Motor neuron (in vitro differentiated cells): Measurements from ENCODE around the gene C19orf85. TPM values are rescaled to one million over a fixed set of nuclear protein-coding genes. Genes with fewer than 3 reads are reported as not detected.

Source experiments
- ATAC-seq, 8 experiments: fragments of 200-7000 bp; cut with Tn5 transposase; replicated peaks in 6 of 8; 2 replicates each; pipeline ENCODE4 v1.8.0; 2021; ENCODE audit warnings: mild to moderate bottlenecking in 8 of 8, moderate library complexity in 8 of 8
- H3K27ac ChIP-seq, 2 donors: fragments of 250-450 bp; sonication (Bioruptor Pico); 2 replicates each; pipeline ENCODE4 v1.9.0; 2021; ENCODE audit warnings: antibody characterized with exemption in 2 of 2, mild to moderate bottlenecking in 2 of 2, moderate library complexity in 1 of 2
- H3K4me1 ChIP-seq, 2 donors: fragments of 250-450 bp; sonication (Bioruptor Pico); replicated peaks in 1 of 2; 2 replicates each; pipeline ENCODE4 v1.6.1; 2021; ENCODE audit warnings: antibody characterized with exemption in 2 of 2, mild to moderate bottlenecking in 2 of 2, moderate library complexity in 1 of 2
- H3K4me3 ChIP-seq, 5 donors: fragments of 250-450 bp; sonication (Bioruptor Pico); 2 replicates each; pipeline ENCODE4 v1.9.0; 2021; ENCODE audit warnings: antibody characterized with exemption in 5 of 5, mild to moderate bottlenecking in 5 of 5, moderate library complexity in 4 of 5
- WGBS, 10 experiments: fragments of 450-650 bp; shearing (Covaris generic); methylation state at CpG; one replicate each; pipeline ENCODE4 v1.0.0; 2022; 5-methylcytosine and 5-hydroxymethylcytosine counted together
- in situ Hi-C, 9 experiments: fragments of 400-800 bp; cut with MboI; loops; one replicate each; pipeline ENCODE4 v1.15.0; 2021; ENCODE audit warnings: low sequenced_read_pairs in 9 of 9, low pct_unique_long_range_greater_than_20kb in 2 of 9; ENCODE audit not compliant: unreplicated experiment in 9 of 9
- total RNA-seq, 8 experiments: library from RNA; unstranded; fragments of 300-600 nt; gene quantifications; 2 replicates each; pipeline versions ENCODE4 v1.2.3 to v1.2.4, GENCODE V29; 2022

The C19orf85 gene
- total RNA-seq, 8 experiments from 2014 or later, result 0.05 to 1.3 (median 0.72) TPM; not detected in 1

DNA sequence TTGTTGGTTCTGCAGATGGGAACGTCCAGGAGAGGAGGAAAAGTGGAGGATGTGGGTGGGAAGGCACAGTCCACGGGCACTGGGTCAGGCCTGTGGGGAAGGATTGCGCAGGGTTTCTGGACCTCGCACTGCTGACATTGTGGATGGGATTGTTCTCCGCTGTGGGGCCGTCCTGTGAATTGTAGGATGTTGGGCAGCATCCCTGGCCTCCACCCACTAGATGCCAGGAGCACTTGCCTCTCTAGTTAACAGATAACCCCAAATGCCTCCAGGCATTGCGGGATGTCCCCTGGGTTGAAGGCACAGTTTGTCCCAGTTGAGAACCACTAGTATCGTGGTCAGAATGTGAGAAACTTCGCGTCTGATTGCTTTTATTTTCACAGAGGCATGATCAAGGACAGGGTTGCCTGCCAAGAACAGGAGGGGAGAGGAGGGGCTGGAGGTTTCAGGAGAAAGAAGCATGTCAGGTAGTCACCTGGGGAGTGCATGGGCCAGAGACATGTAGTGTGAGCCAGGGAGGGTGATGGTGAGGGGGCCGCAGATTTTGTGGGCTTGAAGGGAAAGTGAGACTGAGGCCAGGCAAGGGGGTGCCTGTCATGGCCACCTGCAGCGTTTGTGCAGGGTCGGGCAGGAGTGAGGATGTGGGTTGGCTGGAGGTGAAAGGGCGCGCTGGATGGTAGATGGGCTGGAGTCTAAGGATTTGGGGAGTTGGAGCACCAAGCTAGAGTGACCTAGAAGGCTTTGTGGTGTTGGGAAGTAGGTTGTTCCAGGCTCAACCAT, 15.1 kb upstream of the C19orf85 start:
- 56 to 100% (median 80%) methylated on average over 1 to 5 of the region's 15 CpGs; no CpG with 5 or more reads in 1 of the 10 experiments for WGBS, 10 experiments
- Histone ChIP-seq H3K4me1 (peaks cover 26 to 31% of the 10 kb centered on the region in 2 donors), H3K4me3 (no peak overlapping the region), H3K27ac (no peak overlapping the region)
- in situ Hi-C loops, result loop anchor here in 1 of 9 experiments (25.0 kb wide), 1 partner anchor 342 kb away; the partner anchor contains the start of gene TNNT1
- ATAC-seq, result no peak

DNA sequence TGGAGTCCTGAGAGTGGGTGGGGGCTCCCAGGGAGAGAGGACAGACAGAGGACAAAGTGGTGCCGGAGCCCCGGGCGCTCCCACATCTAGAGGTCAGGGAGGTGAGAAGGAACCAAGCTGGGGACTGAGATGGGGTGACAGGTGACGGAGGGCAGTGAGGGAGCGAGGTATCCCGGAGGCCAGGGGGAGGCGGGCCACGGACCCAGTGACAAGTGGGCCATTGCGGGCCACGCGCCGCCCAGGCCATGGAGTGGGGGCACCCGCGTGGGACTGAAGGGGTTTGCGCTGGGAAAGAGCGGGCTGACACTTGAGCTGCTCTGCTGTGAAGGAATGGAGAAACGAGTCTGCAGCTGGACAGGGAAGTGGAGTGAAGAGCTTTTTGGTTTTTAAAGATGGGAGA, 14.5 kb upstream of the C19orf85 start:
- Histone ChIP-seq H3K4me3 (no peak overlapping the region), H3K27ac (no peak overlapping the region), H3K4me1 (peaks cover 21 to 25% of the 10 kb centered on the region in 2 donors)
- no peak for ATAC-seq
- in situ Hi-C loops, result loop anchor here in 1 of 9 experiments (25.0 kb wide), 1 partner anchor 342 kb away; the partner anchor contains the start of gene TNNT1
- 60 to 93% (median 77%) methylated on average over 2 to 8 of the region's 17 CpGs; no CpG with 5 or more reads in 5 of the 10 experiments for WGBS, 10 experiments

DNA sequence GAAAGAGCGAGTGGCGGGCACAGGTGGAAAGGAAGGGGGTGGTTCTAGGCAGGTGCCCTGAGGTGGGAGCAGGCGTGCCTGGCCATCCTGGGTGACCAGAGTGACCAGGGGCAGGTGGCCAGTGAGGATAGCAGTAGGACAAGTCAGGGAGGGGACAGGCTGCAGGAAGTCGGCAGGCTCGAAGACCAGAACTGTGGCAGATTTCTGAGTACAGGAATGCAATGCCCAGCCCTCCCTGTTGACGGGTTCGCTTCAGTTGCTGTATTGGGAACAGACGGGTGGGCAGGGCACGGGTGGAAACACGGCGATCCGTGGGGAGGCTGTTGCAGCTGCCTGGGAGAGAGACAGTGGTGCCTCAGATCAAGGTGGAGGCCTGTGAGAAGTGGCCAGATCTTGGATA, 13.8 kb upstream of the C19orf85 start:
- ATAC-seq, result no peak
- in situ Hi-C loops, result loop anchor here in 1 of 9 experiments (25.0 kb wide), 1 partner anchor 341 kb away; the partner anchor contains the start of gene TNNT1

DNA sequence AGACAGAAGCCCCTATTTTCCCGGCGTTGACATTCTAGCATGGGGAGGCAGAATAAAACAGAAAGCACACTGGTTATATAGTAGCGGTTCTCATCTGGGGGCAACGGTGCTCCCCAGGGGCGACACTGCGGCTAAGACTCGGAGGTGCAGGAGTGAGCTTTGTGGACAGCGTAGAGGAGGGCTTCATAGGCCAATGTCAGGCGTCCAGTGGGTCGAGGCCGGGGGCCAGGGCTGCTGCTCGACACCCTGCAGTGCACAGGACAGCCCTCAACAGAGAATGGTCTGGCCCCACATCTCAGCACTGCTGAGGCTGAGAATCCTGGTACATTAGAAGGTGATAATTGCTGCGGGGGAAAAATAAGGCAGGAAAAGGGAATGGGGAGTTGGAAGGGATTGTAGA, 13.4 kb upstream of the C19orf85 start:
- no peak for ATAC-seq
- no peak overlapping the region for H3K27ac ChIP-seq
- WGBS, 10 experiments, result 58 to 100% (median 82%) methylated on average over 1 to 8 of the region's 13 CpGs; no CpG with 5 or more reads in 2 of the 10 experiments
- peaks cover 20 to 24% of the 10 kb centered on the region in 2 donors for H3K4me1 ChIP-seq
- in situ Hi-C loops, result loop anchor here in 1 of 9 experiments (25.0 kb wide), 1 partner anchor 341 kb away; the partner anchor contains the start of gene TNNT1
- peak overlapping the region in 1 of 5 donors; percentile 58 for H3K4me3 ChIP-seq

More for the DNA sequence above, 13.8 kb upstream of the C19orf85 start:
- WGBS, 10 experiments, result 83 to 100% (median 93%) methylated on average over 2 to 9 of the region's 12 CpGs; no CpG with 5 or more reads in 6 of the 10 experiments
- no peak overlapping the region for H3K4me3 ChIP-seq
- H3K4me1 ChIP-seq, result peaks cover 19 to 22% of the 10 kb centered on the region in 2 donors
- H3K27ac ChIP-seq, result no peak overlapping the region

DNA sequence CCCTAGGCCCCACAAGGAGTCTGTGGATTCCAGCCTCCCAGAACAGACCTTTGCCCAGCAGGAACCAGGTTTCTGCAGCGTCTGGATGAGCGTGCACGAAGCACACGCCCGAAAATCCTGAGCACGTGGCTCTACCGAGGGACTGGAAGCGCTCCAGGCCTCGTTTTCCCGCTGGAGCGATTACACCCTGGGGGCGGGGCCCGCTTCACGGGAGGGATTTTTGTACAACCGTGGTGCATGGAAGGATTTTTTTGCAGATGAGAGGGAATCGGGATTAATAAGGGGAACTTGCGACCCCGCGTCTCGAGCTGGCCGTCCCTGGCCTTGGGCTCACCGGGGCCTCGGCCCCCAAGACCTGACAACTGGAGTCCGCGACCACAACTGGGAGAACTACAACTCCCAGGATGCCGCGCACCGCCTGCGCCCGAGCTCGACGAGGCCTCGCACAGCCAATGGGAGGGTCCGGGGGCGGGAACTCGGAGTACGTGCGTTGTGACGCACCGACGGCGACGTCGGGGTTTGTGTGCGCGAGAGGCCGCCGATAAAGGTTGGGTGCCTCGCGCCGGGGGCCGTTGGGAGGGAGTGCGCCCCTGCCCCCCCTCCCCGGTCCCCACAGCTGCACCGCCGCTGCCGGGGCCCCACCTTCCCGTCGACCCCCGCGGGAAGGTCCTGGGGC, 11.7 kb upstream of the C19orf85 start, which contains the start of gene ZNF628:
TSS of gene ZNF628 (plus strand) at position 518 of the 676 bp plus-strand sequence. CDS start 3,294 bp downstream, outside the sequence.
- peak within 1 kb of the TSS; percentile 58 to 72 (median 62) for H3K4me3 ChIP-seq
- peak; percentile 88 to 97 (median 95) for ATAC-seq

DNA sequence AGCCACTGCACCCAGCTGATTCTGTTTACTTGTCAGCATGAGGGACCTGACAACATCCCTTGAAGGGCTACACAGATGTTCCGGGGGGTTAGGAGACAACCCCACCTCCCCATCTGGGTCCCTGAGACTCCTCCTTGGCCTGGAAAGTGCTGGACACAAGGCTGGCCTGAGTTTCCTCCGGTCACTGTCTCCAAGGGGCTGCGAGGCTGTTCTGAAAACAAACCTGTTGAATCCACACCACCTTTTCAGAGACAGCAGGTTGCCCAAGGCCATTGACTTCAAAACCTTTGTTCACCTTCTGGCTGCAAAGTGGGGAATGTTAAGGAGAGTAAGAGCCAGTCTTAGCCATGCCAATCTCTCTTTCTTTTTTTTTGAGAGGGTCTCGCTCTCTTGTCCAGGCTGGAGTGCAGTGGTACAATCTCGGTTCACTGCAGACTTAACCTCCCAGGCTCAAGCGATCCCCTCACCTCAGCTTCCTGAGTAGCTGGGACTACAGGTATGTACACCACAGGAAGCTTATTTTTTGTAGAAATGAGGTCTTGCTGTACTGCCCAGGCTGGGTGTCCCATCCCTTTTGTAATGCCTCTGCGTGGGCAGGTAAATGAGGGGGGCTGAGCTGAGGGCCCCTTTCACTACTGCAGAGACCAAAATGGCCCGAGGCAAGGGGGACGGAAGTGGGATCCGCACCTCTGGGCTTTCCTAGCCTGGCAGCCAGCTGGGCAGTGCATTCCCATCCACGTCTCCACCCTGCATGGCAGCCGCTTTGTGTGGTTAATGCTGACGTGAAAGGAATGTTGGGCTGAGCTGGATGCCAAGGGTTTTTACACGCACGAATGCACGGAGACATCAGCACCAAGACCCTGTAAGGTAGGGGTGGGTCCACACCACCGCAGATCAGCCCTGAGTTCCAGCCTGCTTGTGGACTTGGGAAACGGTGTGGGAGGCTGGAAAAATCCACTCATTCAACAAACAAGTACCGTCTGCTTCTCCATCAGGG, 10.0 kb upstream of the C19orf85 start:
- Histone ChIP-seq H3K4me1 (peaks cover 20 to 24% of the 10 kb centered on the region in 2 donors), H3K4me3 (no peak overlapping the region), H3K27ac (no peak overlapping the region)
- 67 to 100% (median 92%) methylated on average over 2 to 10 of the region's 19 CpGs; no CpG with 5 or more reads in 2 of the 10 experiments for WGBS, 10 experiments
- no peak for ATAC-seq
- in situ Hi-C loops, result loop anchor here in 1 of 9 experiments (25.0 kb wide), 1 partner anchor 337 kb away; the partner anchor contains the start of gene TNNT1

More for the DNA sequence above, 11.7 kb upstream of the C19orf85 start, which contains the start of gene ZNF628:
- peak within 1 kb of the TSS; percentile 95 to 96 for H3K27ac ChIP-seq
- WGBS, 10 experiments, result 0 to 10% (median 0%) methylated on average over 1 to 5 of the region's 61 CpGs; no CpG with 5 or more reads in 6 of the 10 experiments
- in situ Hi-C loops, result loop anchor here in 1 of 9 experiments (25.0 kb wide), 1 partner anchor 339 kb away; the partner anchor contains the start of gene TNNT1
- peaks cover 20 to 24% of the 10 kb centered on the region in 2 donors for H3K4me1 ChIP-seq

DNA sequence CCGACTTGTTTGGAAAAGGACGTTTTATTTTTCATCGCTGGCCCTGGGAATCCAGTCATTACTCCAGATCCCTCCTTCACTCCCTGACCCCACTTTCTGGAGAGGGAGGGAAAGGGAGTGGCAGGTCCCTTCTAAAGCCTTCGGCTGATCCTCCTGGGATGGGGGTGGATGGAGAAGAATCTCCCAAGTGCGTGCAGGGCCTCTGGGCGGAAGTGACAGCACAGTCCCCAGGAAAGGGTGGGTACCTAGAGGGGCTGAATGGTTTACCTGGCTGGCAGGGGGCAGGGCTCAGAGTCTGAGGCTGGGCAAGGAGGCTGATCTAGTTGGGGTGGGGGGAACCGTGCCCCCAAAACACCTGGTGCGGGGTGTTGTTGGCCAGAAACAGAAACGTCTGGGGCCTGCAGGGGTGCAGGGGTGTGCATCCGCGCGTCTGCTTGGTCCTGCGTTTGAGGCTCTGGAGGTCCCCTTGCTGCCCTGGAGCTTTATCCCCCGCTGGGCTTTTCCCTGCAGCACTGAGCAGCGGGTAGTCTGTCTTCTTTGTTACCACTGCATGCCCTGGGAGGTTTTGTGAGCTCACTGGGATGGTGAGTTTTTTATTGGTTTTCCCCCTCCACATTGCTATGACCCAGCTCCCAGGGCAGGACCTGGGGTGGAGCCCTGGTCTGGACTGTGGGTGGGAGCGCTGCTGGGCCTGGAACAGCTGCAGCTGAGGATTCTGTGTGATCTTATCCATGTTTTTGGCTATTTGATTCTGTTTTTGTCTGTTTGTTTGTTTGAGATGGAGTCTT, 8.9 kb upstream of the C19orf85 start:
- 0 to 59% (median 50%) methylated on average over 1 to 6 of the region's 16 CpGs; no CpG with 5 or more reads in 5 of the 10 experiments for WGBS, 10 experiments
- H3K27ac ChIP-seq, result no peak overlapping the region

DNA sequence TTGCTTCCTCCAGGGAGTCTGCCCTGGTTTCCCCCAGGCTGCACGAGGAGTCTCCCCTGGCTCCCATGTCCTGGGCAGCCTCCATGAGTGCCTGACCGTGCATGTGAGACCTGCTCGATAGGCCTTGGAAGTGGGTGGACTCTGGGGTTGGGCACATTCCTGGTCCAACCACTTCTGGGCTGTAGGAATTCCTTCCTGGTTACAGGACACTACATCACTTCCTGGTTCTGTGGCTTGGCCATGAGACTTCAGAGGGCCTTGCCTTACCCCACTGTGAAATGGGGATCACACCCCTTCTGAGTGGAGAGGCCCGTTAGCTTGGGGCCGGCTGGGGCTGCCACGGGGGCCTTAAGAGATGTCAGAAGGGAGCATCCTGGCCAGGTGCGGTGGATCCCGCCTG, 7.9 kb upstream of the C19orf85 start:
- 80 to 100% (median 85%) methylated on average over 1 to 4 of the region's 8 CpGs; no CpG with 5 or more reads in 7 of the 10 experiments for WGBS, 10 experiments
- ATAC-seq, result no peak
- Histone ChIP-seq H3K4me3 (no peak overlapping the region), H3K27ac (no peak overlapping the region), H3K4me1 (peaks cover 13 to 22% of the 10 kb centered on the region in 2 donors)
- in situ Hi-C loops, result no loop called here

More for the DNA sequence above, 8.9 kb upstream of the C19orf85 start:
- H3K4me3 ChIP-seq, result no peak overlapping the region
- in situ Hi-C loops, result no loop called here
- ATAC-seq, result peak in 1 of 8 experiments; percentile 34
- H3K4me1 ChIP-seq, result peaks cover 20 to 24% of the 10 kb centered on the region in 2 donors

DNA sequence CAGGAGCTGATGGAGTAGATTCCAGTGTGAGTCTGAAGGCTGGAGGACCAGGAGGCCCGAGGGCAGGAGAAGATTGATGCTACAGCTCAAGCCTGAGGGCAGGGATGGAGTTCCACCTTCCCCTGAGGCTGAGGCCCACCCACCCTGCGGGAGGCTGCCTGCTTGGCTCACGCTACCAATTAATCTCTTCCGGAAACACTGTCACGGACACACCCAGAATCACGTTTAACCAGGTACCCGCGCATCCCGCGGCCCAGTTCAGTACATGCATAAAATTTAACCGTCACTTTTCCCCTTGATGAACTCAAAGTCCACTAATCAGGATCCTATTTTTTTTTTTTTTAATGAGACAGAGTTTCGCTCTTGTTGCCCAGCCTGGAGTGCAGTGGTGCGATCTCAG, 6.7 kb upstream of the C19orf85 start:
- Histone ChIP-seq H3K4me1 (peaks cover 13 to 20% of the 10 kb centered on the region in 2 donors), H3K27ac (no peak overlapping the region), H3K4me3 (no peak overlapping the region)
- in situ Hi-C loops, result no loop called here
- 0 to 100% (median 79%) methylated on average over 1 to 9 of the region's 13 CpGs; no CpG with 5 or more reads in 1 of the 10 experiments for WGBS, 10 experiments
- no peak for ATAC-seq

DNA sequence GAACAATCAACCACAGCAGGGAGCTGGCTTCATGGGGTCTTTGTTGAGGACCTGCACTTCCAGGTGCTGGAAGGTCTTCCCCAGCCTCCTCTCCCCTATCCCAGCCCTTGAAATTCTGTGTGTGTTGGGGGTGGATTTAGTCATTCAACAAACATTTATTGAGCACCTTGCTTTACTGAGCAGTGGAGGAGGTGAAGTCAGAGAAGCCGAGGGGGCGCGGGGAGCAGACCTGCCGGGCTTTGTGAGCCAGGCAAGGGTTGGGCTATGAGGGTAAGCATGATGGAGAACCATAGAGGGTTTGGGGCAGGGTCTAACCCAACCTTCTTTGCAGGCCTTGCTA, 3.5 kb upstream of the C19orf85 start:
- Histone ChIP-seq H3K4me1 (peaks cover 0 to 5% of the 10 kb centered on the region in 2 donors), H3K4me3 (no peak overlapping the region), H3K27ac (no peak overlapping the region)
- peak in 1 of 8 experiments; percentile 9 for ATAC-seq
- WGBS, 10 experiments, result 0 to 8% (median 0%) methylated on average over 1 to 4 of the region's 4 CpGs; no CpG with 5 or more reads in 5 of the 10 experiments
- in situ Hi-C loops, result no loop called here
